MM.1S (cell line): ENCODE results near the gene CABP7.

ENCODE experiments used
- CTCF ChIP-seq: fragments of 300-600 bp; sonication (generic); IDR thresholded peaks from 2 replicates; pipeline ENCODE4 v1.5.1; 2016; ENCODE audit warnings: antibody characterized with exemption, low read length, mixed read lengths
- EZH2 ChIP-seq: fragments of 300-600 bp; sonication (generic); optimal IDR thresholded peaks from 2 replicates; pipeline ENCODE3; 2017; ENCODE audit warnings: low read depth, mild to moderate bottlenecking, antibody characterized with exemption, low read length, mixed read lengths
- EZH2phosphoT487 ChIP-seq: fragments of 300-600 bp; sonication (generic); IDR thresholded peaks from 2 replicates; pipeline ENCODE4 v1.6.1; 2018; ENCODE audit warnings: antibody characterized with exemption, low read length

GRCh38 chr22:29689880-29690213, 30.0 kb upstream of the CABP7 start:
- TF ChIP-seq CTCF (peak; percentile 58), EZH2 (no peak), EZH2phosphoT487 (no peak)
